ENCODE measurements around the gene KIF26A.

Gene KIF26A

DNA sequence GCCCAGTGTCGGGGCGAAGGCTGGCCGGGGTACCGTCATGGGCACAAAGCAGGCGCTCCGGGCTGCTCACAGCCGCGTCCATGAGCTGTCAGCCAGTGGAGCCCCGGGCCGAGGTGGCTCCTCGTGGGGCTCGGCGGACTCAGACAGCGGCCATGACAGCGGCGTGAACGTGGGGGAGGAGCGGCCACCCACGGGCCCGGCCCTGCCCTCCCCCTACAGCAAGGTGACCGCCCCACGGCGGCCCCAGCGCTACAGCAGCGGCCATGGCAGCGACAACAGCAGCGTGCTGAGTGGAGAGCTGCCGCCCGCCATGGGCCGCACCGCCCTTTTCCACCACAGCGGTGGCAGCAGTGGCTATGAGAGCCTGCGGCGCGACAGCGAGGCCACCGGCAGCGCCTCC is 39.0 kb downstream of the KIF26A start:
- DNase-seq (ENCODE audit: low read depth): no peak

DNA sequence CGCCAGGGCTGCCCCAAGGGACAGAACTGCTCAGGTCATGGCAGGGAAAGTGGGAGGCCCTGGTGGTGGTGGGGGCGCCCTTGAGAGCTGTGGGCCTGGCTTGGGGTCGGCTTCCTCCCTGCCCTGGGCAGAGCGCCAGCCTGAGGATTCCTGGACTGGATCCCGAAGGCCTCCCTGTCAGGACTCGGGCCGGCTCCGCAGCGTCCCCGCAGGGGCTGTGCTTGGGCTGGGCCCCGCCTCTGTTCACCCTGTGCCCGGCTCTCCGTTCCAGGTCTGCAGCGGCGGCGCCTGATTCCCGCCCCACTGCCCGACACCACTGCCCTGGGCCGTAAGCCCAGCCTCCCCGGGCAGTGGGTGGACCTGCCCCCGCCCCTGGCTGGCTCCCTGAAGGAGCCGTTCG is 39.9 kb downstream of the KIF26A start:
- DNase-seq (ENCODE audit: low read depth): no peak

DNA sequence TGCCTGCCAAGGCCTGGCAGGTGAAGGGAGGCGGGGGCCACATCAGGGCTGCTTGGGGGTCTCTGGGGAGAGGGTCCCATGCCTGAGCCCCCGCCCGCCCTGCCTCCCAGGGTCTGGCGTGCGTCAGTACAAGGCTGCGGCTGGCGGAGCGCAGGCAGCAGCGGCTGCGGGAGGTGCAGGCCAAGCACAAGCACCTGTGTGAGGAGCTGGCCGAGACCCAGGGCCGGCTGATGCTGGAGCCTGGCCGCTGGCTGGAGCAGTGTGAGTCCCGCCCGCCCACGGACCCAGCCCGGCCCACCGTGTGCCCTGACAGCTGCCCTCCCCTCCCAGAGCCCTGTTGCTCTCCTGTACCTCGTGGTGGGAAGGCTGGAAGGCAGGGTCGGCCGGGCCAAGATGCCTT is 40.7 kb downstream of the KIF26A start:
- DNase-seq (ENCODE audit: low read depth): no peak

DNA sequence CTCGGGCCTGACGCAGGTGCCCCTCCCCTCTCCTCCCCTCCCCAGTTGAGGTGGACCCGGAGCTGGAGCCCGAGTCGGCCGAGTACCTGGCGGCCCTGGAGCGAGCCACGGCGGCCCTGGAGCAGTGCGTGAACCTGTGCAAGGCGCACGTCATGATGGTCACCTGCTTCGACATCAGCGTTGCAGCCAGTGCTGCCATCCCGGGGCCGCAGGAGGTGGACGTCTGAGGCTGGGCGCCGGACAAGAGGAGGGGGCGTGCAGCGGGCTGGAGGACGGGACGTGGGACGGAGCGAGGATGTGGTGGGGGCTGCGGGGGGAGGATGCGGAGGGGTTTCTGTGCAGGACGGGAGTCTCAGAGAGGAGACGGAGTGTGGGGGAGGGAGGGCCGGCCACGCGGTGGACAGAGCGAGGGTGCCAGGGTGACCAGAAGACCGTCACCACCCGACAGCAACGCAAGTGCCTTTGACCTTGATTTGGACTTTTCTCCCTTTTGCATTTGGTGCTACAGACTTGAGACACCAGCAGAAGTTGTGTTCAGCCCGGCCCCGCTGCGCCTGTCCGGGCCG is 41.3 kb downstream of the KIF26A start:
- no peak for DNase-seq (ENCODE audit: low read depth)

DNA sequence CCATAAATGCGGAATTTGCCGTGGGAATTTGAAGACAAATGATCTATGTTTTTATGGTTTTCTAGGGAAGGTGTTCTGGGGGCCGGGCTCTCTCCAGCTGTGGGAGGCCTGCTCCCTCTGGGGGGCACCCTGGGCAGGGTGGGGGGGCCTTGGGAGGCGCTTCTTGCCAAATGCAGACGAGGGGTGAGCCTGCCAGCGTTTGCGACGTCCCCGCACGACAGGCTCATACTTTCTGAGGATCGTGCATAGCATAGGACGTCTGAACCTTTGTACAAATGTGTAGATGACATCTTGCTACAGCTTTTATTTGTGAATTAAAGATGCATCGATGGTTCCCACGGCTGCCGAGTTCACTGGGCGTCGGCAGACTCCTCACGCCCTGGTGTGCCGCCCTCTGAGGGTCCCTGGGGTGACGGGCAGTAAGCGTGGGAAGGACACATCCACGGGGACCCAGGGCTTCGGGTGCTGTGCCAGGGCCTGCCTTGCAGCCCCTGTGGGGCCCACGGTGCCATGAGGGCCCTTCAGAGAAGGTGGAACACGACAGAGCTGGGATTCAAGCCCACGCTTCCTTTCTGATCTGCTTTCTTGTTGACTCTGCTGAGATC is 42.3 kb downstream of the KIF26A start:
- no peak for DNase-seq (ENCODE audit: low read depth)

DNA sequence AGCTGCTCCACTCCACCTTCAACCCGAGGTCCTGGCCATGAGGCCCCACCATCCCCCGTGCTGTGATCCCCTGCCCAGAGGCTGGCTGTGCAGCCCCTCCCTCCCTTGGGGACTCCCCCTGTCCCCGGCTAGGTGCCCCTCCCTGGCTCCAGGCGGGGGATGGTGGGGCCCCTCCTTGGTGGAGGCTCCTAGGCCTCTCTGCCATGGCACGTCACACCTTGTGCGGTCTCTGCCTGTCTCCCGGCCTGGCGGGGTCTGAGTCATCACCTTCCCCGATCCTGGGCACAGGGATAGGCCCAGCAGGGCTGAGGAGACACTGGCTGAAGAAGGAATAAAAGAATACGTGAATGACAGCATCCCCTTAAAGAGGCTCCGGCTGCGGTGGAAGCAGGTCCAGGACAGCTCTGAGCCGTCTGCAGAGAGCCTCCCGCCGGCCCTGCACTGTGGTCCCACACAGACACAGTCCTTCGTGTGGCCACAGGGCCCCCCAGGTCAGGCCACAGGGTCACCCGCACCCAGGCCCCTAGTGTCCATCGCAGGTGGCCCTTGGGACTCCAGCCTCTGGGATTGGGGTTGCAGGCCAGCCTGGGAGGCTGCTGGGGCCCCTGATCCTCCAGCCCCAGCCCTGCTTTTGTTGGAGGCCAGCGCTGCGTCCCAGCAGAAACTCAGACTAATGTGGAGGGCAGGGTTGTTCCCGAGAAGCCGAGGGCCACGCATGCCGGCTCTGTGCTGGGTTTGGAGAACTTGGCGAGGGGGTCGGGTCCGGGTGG is 43.6 kb downstream of the KIF26A start:
- no peak for DNase-seq (ENCODE audit: low read depth)

DNA sequence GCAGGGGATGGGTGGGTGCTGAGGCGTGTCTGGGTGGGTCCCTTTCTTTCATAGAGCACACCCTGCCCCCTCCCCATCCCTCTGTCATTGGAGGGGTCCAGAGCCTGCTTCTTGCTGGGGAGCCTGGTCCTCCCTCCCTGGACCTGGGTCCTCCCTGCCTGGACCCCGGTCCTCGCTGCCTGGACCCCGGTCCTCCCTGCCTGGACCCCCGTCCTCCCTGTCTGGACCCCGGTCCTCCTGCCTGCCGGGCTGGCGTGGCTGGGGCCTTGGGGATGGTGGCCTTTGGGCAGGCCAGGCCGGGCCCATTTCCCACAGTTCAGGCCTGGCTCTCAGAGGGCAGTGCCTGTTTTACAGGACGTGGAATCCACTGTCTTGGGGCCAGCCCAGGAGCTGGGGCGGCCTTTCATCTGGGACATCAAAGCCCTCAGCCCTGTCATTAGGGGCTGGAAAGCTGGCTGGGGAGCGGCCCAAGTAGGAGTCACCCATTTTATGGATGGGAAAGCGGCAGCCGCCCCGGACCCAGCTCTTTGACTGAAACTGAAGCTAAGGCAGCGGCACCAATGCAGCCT is 44.6 kb downstream of the KIF26A start:
- DNase-seq (ENCODE audit: low read depth): no peak

DNA sequence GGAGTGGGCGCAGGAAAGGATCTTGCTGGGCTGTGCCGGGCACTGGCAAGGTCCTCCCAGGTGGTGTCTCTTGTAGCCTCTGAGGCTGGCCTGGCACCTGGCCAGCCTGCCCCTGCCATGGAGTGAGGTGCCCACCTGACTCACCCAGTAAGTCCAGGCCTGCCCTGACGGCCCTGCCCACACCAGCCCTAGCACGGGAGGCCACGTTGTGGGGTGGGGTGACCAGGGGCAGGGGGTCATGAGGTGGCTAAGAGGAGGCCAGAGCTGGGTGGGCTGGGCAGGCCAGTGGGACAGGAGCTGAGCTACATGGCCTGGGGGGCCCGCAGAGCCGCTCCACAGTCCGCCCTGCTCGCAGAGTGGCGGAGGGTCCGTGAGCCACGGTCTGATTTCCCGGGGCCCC is 45.4 kb downstream of the KIF26A start:
- no peak for DNase-seq (ENCODE audit: low read depth)

DNA sequence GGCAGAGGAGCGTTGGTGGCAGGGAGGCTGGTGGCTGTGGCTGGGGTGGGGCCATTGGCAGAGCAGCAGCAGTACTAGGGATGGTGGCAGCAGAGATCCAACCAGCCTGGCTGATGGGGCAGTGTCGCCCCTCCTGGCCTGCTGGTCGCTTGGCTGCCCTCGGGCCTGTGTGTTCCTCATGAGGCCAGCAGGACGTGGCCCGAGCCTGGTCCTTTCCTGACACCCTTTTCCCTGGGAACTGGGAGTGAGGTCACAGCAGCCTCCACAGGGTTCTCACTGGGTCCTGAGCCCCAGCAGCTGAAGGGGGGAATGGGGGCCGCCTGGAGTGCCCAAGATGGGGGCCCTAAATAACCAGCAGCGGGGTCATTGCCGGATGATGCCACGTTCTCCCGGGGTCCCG is 46.1 kb downstream of the KIF26A start:
- no peak for DNase-seq (ENCODE audit: low read depth)

DNA sequence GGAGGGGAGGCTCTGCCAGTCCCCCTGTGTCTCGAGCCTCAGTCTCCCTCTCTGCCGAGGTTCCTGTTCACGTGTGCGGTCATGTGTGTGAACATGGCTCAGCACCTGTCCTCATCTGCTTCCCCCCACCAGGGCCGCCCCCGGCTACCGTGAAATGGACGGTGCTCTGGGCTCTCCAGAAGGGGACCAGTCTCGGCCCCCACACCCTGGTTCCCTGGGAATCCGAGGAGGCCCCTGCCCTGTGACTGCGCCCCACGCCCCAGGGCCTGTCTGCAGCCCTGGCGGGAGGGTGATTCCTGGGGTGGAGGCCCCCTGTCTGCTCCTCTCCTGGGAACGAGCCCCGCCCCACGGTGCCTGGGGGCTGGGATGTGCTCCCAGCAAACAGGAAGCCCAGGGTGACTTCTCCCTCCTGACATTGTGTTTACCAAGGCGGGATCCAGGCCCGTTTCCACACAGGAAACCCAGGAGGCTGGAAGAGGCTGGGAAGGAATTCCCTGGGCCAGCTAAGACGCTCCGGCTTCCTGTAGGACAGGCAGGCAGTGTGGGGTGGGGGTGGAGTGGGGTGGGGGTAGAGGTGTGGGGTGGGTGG is 46.6 kb downstream of the KIF26A start:
- no peak for DNase-seq (ENCODE audit: low read depth)

DNA sequence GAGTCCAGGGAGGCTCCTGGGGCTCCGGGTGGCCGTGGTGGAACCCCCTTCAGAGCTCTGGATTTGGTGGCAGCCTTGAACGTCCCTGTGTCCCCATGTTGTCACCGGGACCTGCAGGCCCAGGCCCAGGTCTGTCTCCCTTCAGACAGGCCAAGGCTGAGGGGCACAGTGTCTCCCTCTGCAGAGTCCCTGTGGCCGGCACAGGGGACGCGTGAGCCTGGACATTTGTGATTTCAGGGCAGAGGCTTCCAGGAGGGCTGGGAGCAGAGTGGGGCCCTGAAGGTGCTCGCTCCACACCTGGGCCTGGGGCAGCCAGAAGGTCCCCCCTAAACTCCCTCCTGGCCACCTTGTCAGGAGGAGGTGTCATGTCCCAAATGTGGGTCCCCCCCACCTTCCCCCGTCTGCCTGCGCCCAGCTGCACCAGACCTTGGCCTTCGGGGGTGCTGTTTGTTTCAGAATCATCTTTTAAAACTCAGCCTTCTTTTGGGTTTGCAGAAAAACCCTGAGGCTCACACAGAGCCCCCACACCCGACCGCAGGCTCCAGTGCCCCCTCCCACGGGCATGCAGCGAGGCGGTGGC is 47.6 kb downstream of the KIF26A start:
- DNase-seq (ENCODE audit: low read depth): no peak

DNA sequence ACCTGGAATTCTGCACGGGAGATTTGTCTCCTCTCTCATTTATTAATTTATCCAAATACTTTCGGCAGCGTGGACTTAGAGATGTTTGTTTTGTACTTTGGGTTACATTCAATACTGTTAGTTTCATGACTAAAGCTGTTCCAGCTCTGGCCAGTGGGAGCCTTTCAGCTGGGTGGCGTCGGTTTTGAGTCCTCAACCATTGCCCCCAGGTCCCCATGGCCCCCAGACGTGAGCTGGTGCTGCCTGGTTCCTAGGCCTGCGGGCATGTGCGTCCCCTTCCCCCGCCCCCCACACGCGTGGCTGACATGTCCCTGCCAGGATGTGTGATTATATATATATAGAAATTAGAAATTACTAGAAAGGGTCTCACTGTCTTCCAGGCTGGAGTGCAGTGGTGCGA is 48.2 kb downstream of the KIF26A start:
- DNase-seq (ENCODE audit: low read depth): no peak

DNA sequence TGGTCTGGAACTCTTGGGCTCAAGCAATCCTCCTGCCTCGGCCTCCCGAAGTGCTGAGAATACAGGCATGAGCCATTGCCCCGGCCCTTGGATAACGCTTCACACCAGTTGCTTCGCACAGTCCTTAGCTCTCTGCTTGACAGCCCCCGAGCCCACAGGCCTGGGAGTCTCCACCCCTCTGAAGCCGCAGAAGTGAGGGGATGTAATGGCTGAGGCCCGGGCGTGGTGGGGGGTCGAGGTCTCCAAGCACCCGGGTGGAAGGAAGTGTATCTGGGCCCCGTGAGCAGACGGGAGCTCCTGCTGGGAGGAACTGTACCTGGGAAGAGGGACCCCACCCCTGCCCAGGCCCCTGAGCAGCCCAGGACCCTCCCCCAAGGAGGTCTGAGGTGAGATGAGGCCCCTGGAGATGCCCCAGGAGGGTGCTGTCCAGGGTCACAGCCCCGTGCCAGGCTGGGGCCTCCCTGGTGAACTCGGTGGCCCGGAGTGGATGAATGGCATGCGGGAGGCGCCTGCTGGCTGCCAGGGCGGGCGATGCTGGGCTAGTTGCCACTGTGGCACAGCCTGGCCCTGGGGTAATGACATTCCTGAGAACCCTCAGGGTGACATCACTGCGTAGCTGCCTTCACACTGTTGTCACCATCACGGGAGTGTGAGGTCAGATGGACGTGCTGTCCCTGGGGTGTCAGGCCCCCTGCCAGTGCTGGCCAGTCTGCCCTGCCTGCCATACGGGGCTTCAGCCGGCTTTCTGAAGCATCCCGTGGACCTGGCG is 48.9 kb downstream of the KIF26A start:
- DNase-seq (ENCODE audit: low read depth): no peak

DNA sequence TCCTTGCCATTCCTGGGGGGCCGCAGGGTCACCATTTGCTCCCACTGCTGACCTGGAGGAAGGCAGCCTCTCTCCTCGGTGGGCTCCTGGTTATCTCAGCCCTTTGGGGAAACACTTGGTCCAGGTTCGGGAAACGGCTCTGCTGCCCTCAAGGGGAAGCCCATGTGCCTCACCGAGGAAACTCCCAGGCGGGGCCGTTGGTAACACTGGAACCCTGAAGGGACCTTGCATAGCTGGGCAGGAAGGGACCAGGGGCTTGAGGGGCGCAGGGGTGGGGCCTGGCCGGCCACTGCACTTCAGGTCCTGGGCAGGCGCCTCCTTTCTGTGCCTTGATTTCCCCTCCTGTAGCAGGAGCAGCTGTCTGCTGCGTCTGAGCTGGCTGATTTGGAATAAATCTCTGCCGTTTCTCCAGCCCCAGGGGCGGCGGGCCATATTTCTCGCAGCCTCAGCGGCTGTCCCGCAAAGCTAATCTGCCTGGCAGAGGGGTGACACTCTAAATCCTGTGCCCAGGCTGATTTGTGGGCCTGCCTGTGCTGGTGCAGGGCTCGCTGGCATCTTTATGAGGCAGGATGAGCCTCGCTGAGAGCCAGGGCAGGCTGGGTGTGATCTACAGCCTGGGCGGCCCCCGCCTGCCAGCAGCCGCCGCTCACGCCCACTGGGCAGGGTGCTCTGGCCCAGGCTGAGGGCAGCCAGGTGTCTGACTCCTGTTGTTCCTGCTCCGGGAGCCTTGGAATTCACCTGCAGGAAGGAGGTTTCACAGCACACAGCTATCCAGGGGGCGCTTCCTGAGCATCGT is 49.7 kb downstream of the KIF26A start:
- no peak for DNase-seq (ENCODE audit: low read depth)

DNA sequence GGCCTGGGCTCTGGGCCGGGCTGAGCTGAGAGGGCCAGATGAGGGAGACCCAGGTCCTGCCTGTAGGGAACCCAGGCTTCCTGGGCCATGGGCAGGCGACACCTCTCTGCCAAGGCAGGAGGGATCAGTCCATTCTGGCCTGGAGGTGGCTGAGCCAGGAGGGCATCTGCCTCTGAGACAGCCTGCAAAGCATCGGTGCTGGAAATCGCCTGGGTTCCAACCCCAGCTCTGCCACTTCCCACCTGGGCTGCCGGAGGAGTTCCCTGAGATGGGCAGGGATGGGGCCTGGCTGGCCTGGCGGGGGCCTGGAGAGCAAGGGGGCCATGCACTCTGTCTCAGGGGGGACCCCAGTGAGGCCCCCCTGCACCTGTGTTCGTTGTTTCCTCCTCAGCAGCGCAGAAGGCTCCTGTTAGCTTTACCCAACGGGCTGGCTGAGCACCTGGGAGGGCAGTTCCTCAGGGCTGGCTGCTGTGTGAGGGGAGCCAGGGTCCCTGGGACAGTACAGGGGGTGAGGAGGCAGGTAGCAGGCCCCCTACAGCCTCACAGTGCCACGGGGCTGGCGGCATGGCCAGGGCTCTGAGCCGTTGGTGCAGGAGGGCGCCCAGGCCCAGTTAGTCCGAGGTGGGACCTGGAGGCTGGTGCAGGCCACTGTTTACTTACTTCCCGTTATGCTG is 50.5 kb downstream of the KIF26A start:
- DNase-seq (ENCODE audit: low read depth): no peak

DNA sequence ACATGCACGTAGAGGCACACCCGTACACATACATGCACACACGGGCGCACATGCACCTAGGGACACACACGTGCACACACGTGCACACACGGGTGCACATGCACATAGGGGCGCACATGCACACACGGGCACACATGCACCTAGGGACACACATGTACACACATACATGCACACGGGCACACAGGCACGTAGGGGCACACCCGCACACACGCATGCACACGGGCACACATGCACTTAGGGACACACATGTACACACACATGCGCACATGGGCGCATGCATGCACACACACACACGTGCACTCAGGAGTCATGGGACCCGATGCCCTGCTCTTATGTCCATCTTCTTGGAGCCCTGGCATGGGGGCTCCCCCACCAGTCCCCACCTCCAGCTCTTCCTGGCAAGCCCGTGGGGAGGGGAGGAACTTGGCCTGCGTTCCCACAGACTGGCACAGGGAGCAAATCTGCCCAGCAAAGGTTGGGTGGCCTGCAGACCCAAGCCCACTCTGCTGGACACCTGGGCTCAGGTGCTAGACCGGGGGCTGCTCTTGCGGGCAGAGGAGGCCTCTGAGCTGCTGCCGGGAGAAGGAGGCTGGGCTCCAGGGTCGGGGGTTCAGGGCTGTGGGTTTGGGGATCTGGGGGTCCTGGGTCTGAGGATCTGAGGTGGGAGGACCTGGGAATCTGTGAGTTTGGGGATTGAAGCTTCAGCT is 51.4 kb downstream of the KIF26A start:
- no peak for DNase-seq (ENCODE audit: low read depth)

DNA sequence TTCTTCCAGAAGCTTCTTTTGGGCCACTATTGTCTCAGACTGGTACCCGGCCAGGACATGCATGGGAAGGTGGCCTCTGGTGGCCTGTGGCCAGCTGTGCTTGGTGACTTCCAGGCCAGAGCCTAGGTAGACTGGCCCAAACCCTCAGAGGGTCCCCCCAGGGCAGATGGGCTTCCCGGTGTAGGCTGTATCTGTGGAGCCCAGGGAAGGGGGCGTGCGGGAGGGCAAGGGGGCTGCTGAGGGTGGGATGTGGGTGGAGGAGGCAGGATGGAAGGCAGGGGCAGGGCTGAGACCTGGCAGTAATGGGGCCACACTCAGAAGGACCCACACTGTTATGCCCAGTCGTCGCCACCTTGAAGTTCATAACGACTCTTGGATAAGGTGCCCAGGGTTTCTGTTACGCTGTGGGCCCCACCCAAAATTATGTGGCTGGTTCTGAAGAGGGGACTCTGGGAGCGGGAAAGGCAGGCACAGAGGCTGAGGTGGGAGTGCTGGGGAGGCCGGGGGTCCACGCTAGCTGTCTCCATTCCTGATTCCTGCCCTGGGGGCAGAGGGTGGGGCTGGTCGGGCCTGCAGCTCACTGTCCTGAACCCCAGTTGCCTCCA is 52.1 kb downstream of the KIF26A start:
- no peak for DNase-seq (ENCODE audit: low read depth)

DNA sequence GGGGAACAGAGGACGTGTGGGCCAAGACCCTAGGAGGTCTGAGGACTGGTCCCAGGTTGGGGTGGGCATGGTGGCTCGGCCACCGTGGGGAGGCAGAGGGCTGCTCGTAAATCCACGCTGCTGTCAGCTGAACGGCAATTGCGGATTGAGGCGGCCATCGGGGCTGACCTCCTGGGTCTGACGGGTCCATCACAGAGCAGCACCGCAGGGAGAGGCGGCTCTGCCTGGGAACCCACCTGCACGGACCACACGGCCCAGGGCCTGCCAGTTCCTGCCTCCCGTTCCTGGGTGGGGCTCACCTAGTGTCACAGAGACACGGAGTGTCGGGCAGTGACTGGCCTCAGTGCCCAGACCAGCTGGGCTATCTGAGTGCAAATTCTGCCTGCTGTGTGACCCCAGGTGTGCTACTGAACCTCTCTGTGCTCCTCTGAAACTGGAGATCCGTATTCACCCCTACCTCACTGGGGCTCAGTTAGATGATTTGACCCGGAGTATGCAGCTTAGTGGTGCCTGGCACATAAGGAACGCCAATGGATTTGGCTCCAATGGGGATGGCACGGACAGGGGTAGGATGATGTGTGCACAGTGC is 53.1 kb downstream of the KIF26A start:
- no peak for DNase-seq (ENCODE audit: low read depth)
